ENCODE results near the gene PRKG1.

GRCh38 chr10:51878695-51879094, 804.4 kb downstream of the PRKG1 start:
- no peak for TF ChIP-seq CTCF (optimal IDR thresholded peaks at IDR 0.05 in 1 of 3, IDR thresholded peaks at IDR 0.05 in 1 of 3, conservative IDR thresholded peaks at IDR 0.05 in 1 of 3; ENCODE audit: extremely low read depth in 1 of 3, insufficient read depth in 2 of 3, low read length in 3 of 3)
- TF ChIP-seq EZH2 (IDR thresholded peaks at IDR 0.05; ENCODE audit: low read length): no peak

Measured in keratinocyte (primary cell).